Stimulated activated memory B cell treated with anti-CD40 and anti-IgM and Interleukin-4, amounts not matched to agents 10 μg/mL and 1 μg/mL and 100 μg/mL, for 72 hours (primary cell): ENCODE data around the gene CRTAP.
"Not testable (repeated sequence)": the region's sequence is repeated elsewhere in the genome, so short reads cannot be mapped to it uniquely, and the experiment has no call there.

Experiments used
- ATAC-seq: fragments of 150-1000 bp; cut with Tn5 transposase; 2 replicates; pipeline ENCODE4 v1.10.0; 2021
- H3K27ac Mint-ChIP-seq: one replicate; pipeline ENCODE4 v1.8.0; 2022; ENCODE audit warnings: mild to moderate bottlenecking, mixed read lengths
- H3K27me3 Mint-ChIP-seq: one replicate; pipeline ENCODE4 v1.8.0; 2022; ENCODE audit warnings: mixed read lengths
- H3K36me3 Mint-ChIP-seq: one replicate; pipeline ENCODE4 v1.8.0; 2022; ENCODE audit warnings: mixed read lengths
- H3K4me1 Mint-ChIP-seq: one replicate; pipeline ENCODE4 v1.8.0; 2022; ENCODE audit warnings: mixed read lengths
- H3K4me3 Mint-ChIP-seq: one replicate; pipeline ENCODE4 v1.8.0; 2022; ENCODE audit warnings: mild to moderate bottlenecking, moderate library complexity, mixed read lengths
- H3K9me3 Mint-ChIP-seq: one replicate; pipeline ENCODE4 v1.8.0; 2022; ENCODE audit warnings: mixed read lengths

The CRTAP gene

DNA sequence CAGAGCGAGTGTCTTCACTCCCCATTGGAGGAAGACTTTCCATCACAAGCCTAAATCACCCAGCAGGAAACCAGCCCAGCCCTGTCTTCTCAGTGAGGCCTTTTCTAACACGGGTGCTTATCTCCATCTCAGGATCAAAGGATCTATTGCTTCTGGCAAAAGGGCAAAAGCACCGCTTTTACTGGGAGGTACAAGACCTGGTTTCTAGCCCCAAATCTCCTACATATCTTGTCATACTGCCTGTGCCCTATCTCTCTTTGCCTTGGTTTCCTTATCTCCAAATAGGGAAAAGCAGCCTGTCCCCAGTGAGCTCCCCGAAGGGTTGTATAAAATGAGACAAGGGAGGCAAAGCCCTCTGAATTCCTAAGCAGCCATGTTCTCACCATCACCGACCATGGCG, 22.1 kb upstream of the CRTAP start:
- no peak for ATAC-seq
- Mint-ChIP-seq H3K27me3 (no peaks in the 10 kb centered on the region), H3K27ac (peak overlapping the region; percentile 75), H3K4me3 (no peak overlapping the region), H3K9me3 (no peaks in the 10 kb centered on the region), H3K36me3 (peaks cover 59% of the 10 kb centered on the region), H3K4me1 (peaks cover 86% of the 10 kb centered on the region)

DNA sequence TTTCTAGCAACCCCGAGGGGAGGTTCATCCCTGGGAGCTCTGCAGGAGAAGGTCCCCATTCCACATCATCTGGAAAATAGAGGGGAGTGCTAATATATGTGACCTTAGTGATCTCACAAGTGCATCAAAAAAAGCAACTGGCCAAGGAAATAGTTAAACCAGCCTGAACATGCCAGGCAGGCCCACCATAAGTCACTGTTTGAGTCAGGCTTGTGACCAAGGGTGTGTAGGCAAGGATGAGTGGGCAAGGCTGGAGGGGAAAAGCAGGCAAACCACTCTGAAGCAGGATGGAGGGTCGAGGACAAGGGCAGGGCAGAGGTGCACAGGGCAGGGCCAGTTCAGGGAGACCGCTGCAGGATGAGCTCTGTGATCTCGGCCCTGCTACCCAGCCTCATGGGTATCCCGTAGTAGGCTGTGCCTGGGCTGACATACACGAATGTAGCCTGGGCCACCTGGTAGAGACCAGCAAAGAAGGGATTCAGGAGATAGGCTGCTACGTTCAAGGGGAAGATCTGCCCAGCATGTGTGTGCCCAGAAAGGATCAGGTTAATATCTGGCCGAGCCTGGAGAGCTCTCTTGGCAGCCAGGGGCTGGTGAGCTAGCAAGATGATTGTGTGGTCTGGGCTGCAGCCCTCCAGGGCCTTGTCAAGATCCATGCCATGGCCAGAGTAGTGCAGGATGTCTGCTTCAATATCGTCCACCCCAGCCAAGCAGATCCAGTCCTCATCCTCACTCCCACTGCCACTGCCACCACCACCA, 21.1 kb upstream of the CRTAP start:
- ATAC-seq: no peak
- H3K4me1 Mint-ChIP-seq: peaks cover 77% of the 10 kb centered on the region
- no peak overlapping the region for H3K4me3 Mint-ChIP-seq
- peaks cover 50% of the 10 kb centered on the region for H3K36me3 Mint-ChIP-seq
- no peaks in the 10 kb centered on the region for H3K9me3 Mint-ChIP-seq
- no peaks in the 10 kb centered on the region for H3K27me3 Mint-ChIP-seq
- H3K27ac Mint-ChIP-seq: peak overlapping the region; percentile 75

DNA sequence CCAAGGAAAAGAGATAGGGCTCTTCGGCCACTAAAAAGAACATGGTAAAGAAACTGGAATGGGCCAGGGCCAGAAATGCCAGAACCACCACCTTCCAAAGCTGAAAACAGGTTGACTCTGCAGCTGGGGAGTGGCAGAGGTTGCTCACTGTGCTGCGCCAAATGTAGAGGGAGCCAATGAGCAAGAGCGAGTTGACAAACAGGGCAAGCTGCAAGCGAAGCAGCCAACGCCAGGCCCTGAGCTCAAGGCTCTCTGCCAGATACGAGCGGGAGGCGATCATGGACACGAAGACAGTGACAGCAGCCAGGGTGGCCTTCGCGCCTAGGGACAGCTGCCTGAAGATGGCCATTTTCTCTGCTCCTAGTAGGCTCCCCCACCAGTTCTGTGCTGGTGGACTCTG, 20.0 kb upstream of the CRTAP start:
- no peaks in the 10 kb centered on the region for H3K9me3 Mint-ChIP-seq
- peaks cover 39% of the 10 kb centered on the region for H3K36me3 Mint-ChIP-seq
- ATAC-seq: no peak
- no peak overlapping the region for H3K4me3 Mint-ChIP-seq
- H3K4me1 Mint-ChIP-seq: peaks cover 65% of the 10 kb centered on the region
- no peaks in the 10 kb centered on the region for H3K27me3 Mint-ChIP-seq
- H3K27ac Mint-ChIP-seq: no peak overlapping the region

GRCh38 chr3:33095436-33095835, 18.4 kb upstream of the CRTAP start:
- Mint-ChIP-seq H3K27me3 (no peaks in the 10 kb centered on the region), H3K4me3 (peak overlapping the region; percentile 97), H3K27ac (peak overlapping the region; percentile 97), H3K9me3 (no peaks in the 10 kb centered on the region), H3K36me3 (peaks cover 29% of the 10 kb centered on the region), H3K4me1 (peaks cover 49% of the 10 kb centered on the region)
- ATAC-seq: no peak

DNA sequence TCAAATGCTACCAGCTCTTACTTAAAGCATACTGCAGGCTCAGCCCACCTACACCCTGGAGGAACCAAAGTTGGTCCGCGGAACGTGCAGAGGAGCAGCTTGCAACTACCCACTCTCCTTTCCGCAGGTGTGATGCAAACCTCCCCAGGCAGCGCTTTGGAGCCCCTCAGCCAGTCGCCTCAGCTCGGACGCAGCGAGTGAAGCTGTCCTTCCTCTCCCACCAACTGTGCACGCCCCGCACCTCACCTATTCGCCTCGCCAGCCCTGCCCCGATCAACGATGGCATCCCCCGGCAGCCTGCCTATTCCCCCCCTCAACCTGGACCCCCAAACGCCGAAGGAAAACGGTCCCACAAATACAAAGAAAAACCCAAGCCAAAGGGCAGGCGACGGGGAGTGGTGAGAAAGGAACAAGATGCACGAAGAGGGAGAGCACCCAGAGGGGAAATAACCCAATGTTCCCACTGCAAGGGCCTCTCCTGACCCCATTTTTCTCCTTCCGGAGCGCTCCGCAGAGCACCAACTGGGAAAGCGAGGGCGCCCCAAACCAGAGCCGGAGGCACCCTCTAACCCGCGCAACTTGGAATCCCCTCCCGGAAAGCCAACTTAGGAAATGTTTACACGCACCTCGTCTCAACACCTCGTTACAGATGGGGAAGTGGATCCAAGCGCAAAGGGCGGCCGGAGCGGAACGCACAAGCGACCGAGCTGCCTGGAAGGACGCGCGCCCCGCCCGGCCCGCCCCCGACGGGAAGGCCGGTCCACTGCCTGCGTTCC, 17.5 kb upstream of the CRTAP start:
- ATAC-seq: peak; percentile 84
- Mint-ChIP-seq H3K9me3 (no peaks in the 10 kb centered on the region), H3K36me3 (peaks cover 21% of the 10 kb centered on the region)

DNA sequence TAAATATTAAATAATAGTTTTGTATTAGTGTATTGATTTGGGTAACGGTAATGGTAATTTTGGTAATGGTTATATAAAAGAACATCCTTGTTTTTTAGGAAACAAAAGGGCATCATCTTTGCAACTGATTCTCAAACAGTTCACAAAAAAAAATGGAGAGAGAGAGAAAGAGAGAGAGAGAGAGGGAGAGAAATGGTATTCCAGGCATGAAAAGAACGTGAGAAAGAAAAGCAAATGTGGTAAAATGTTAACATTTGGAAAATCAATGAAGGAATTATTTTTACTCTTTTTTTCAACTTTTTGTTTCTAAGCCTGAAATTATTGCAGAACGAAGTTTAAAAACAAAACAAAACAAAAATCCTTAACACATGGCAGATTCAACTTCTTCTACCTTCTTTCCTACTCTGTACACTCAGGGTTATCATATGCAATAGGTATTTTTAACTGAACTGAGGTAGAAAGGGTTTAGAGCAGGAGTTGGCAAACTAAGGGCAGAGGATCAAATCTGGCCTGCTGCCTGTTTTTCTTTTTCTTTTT, 14.6 kb upstream of the CRTAP start:
- Mint-ChIP-seq H3K4me3 (no peak overlapping the region), H3K27me3 (no peaks in the 10 kb centered on the region), H3K4me1 (peaks cover 15% of the 10 kb centered on the region), H3K36me3 (no peaks in the 10 kb centered on the region), H3K9me3 (no peaks in the 10 kb centered on the region), H3K27ac (no peak overlapping the region)
- ATAC-seq: no peak

More for the DNA sequence above, 17.5 kb upstream of the CRTAP start:
- Mint-ChIP-seq H3K27me3 (no peaks in the 10 kb centered on the region), H3K27ac (peak overlapping the region; percentile 97), H3K4me3 (peak overlapping the region; percentile 97), H3K4me1 (peaks cover 41% of the 10 kb centered on the region)

DNA sequence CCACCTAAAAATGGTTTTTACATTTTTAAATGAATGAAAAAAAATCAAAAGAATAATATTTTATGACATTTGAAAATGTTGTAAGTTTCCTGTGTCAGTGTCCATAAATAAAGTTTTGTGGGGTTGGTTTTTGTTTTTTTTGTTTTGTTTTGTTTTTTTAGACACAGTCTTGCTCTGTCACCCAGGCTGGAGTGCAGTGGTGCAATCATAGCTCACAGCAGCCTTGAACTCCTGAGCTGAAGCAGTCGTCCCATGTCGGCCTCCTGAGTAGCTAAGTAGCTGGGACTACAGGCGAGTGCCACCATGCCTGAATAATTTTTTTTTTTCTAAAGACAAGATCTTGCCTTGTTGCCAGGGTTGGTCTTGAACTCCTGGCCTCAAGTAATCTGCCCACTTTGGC, 14.1 kb upstream of the CRTAP start:
- H3K4me1 Mint-ChIP-seq: peaks cover 15% of the 10 kb centered on the region
- H3K27ac Mint-ChIP-seq: no peak overlapping the region
- no peaks in the 10 kb centered on the region for H3K27me3 Mint-ChIP-seq
- no peak overlapping the region for H3K4me3 Mint-ChIP-seq
- H3K36me3 Mint-ChIP-seq: no peaks in the 10 kb centered on the region
- no peaks in the 10 kb centered on the region for H3K9me3 Mint-ChIP-seq
- no peak for ATAC-seq

DNA sequence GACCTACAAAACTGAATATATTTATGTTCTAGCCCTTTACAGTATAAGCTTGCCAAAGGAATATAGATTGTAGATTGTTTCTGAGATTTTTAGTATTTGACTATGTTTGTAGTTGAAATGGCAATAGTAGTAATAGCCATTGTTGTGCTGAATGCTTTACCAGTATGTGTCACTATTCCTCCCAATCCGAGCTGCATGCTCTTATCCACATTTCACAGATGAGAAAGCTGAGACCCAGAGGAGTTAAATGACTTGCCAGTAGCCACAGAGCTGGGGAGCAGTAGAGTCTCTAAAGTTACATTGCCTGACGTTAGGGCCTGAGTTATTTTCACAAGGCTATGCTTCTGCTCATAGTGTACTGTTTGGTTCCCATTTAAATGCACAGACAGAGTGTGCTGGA, 13.6 kb upstream of the CRTAP start:
- Mint-ChIP-seq H3K27me3 (no peaks in the 10 kb centered on the region), H3K36me3 (no peaks in the 10 kb centered on the region), H3K9me3 (no peaks in the 10 kb centered on the region), H3K4me3 (no peak overlapping the region), H3K27ac (no peak overlapping the region), H3K4me1 (peaks cover 13% of the 10 kb centered on the region)
- no peak for ATAC-seq

DNA sequence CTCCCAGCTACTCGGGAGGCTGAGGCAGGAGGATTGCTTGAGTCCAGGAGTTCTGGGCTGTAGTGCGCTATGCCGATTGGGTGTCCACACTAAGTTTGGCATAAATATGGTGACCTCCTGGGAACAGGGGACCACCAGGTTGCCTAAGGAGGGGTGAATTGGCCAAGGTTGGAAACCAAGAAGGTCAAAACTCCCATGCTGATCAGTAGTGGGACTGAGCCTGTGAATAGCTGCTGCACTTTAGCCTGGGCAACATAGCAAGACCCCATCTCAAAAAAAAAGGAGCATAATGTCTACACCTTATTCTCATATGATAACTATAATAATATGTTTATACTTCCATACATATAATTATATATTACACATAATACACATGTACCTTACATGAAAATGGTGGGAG, 10.8 kb upstream of the CRTAP start:
- no peak overlapping the region for H3K27ac Mint-ChIP-seq
- H3K4me3 Mint-ChIP-seq: no peak overlapping the region
- H3K27me3 Mint-ChIP-seq: no peaks in the 10 kb centered on the region
- H3K4me1 Mint-ChIP-seq: peaks cover 15% of the 10 kb centered on the region
- ATAC-seq: no peak
- no peaks in the 10 kb centered on the region for H3K36me3 Mint-ChIP-seq
- H3K9me3 Mint-ChIP-seq: peaks cover 5% of the 10 kb centered on the region

GRCh38 chr3:33103480-33103879, 10.3 kb upstream of the CRTAP start:
- Mint-ChIP-seq H3K27ac (no peak overlapping the region), H3K9me3 (peaks cover 5% of the 10 kb centered on the region), H3K4me1 (peaks cover 15% of the 10 kb centered on the region), H3K4me3 (no peak overlapping the region), H3K27me3 (no peaks in the 10 kb centered on the region), H3K36me3 (no peaks in the 10 kb centered on the region)
- no peak for ATAC-seq

DNA sequence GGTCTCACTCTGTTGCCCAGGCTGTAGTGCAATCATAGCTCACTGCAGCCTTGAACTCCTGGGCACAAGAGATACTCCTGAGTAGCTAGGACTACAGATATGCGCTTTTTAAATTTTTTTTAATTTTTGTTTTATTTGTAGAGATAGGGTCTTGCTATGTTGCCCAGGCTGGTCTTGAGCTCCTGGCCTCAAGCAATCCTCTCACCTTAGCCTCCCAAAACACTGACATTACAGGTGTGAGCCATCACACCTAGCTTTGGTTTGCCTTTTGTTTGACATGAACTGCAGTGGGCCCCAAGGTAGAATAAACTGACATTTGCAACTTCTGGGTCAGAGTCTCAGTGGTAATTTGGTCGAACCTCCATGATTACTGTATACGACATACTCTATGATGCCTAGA, 9.0 kb upstream of the CRTAP start:
- Mint-ChIP-seq H3K4me1 (peaks cover 20% of the 10 kb centered on the region), H3K27me3 (no peaks in the 10 kb centered on the region), H3K36me3 (no peaks in the 10 kb centered on the region), H3K4me3 (no peak overlapping the region), H3K9me3 (peaks cover 5% of the 10 kb centered on the region), H3K27ac (no peak overlapping the region)
- no peak for ATAC-seq

DNA sequence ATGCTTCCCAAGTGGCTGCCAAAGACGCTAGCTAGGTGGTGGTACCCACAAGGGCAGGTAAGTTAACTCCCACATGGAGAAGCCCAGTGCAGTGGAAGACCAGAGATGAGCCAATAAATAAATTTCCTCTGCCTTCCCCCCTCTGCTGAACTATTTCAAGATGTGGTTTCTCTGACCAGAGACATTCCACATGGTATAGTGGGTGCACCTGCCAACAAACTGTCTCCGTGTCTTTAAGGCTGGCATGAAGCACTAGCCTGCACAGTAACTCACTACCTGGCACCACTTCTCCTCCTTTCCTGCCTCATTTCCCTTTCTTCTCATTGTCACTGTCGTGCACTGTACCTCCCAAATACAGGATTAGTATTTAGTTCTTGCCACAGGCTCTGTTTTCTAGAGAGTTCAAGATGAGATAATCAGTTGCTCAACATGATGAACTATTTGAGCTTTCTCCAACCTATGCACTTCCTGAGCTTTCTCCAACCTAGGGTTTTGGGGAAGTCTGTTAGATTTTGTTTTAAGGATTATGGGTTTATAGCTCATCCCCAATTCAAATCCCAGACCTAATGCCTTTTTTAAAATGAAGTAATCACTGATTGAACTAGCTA, 8.4 kb upstream of the CRTAP start:
- Mint-ChIP-seq H3K9me3 (peaks cover 5% of the 10 kb centered on the region), H3K4me3 (no peak overlapping the region), H3K36me3 (no peaks in the 10 kb centered on the region), H3K27me3 (no peaks in the 10 kb centered on the region), H3K27ac (no peak overlapping the region), H3K4me1 (peaks cover 23% of the 10 kb centered on the region)
- no peak for ATAC-seq

GRCh38 chr3:33106854-33107253, 7.0 kb upstream of the CRTAP start:
- H3K36me3 Mint-ChIP-seq, H3K9me3 Mint-ChIP-seq, H3K27me3 Mint-ChIP-seq, H3K4me3 Mint-ChIP-seq: not testable (repeated sequence)
- Mint-ChIP-seq H3K4me1 (peaks cover 35% of the 10 kb centered on the region), H3K27ac (peak overlapping the region; percentile 38)
- peak; percentile 84 for ATAC-seq

- peak overlapping the region; percentile 82 for H3K27ac Mint-ChIP-seq
- peak; percentile 51 for ATAC-seq
- no peaks in the 10 kb centered on the region for H3K36me3 Mint-ChIP-seq
- peaks cover 59% of the 10 kb centered on the region for H3K4me1 Mint-ChIP-seq
- H3K4me3 Mint-ChIP-seq: peak overlapping the region; percentile 25
- no peaks in the 10 kb centered on the region for H3K27me3 Mint-ChIP-seq
- H3K9me3 Mint-ChIP-seq: peaks cover 5% of the 10 kb centered on the region
Measured at GRCh38 chr3:33111581-33111980, 2.2 kb upstream of the CRTAP start.

DNA sequence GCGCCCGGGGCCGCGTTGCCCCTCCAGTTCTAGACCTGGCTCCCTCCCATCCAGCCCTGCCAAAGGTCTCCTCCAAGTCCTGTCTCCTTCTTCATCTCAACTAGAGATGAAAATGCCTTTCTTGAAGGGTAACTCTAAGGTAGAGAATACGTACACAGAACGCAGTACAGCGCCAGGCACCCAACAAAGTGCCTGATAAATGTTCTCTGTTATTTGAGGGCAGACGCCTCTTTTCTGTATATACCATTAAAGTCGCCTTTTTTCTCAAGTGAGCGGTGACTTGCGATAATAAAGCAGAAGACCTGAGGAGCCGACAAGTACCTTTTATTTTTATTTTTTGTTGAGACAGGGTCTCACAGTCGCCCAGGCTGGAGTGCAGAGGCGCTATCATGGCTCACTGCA, 809 bp downstream of the CRTAP start:
- Mint-ChIP-seq H3K36me3 (peaks cover 20% of the 10 kb centered on the region), H3K4me3 (peak overlapping the region; percentile 94), H3K27me3 (no peaks in the 10 kb centered on the region), H3K4me1 (peaks cover 74% of the 10 kb centered on the region), H3K9me3 (no peaks in the 10 kb centered on the region), H3K27ac (peak overlapping the region; percentile 92)
- no peak for ATAC-seq
